ENCODE data around the gene DELE1.

DELE1 gene

GRCh38 chr5:141960018-141960417 is 36.3 kb downstream of the DELE1 start:
- DNase-seq, result peak; percentile 15

DNA sequence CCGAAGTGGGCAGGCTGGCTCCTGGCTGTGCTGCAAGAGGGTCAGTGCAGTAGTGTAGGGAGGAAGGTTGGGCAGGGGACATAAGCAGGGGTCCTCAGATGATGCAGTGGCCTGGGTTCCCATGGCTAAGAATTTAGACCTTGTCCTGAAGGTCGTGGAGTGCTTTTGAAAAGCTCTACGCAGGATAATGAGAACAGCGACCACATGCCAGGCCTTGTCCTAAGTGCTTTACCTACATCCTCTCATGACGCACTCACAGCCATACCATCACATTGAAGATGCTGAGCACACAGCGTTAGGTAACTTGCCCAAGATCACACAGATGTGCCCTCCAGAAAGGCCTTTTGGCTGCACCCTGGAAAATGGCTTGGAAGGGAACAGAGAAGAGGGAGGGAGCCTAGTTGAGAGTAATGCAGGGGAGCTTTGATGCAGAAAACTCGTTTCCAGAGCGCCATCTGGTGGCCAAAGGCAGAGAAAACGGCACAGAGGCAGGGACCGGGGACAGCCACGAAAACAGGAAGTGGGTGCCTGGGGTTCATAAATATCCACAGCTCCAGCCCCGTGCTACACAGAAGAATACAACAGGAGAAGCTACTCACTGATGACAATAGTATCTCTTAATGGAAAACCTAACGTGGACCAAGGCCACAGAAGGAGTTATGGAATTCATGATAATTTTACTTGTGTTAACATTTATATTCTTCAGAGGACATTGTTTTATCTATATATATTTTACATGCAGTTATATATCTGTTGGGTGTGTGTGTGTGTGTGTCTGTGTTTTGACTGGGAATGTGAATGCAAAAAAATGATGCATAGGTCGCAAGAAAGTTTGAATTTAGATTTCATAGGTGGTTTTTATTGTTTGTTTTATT is 37.0 kb downstream of the DELE1 start:
- peak; percentile 85 for DNase-seq

- no peak for DNase-seq
Observed at GRCh38 chr5:141961466-141961865, 37.8 kb downstream of the DELE1 start.

- DNase-seq, result no peak
Observed at GRCh38 chr5:141963701-141964100, 40.0 kb downstream of the DELE1 start.

- DNase-seq, result no peak
Observed at GRCh38 chr5:141965071-141965470, 41.4 kb downstream of the DELE1 start.

GRCh38 chr5:141966275-141966962 is 42.7 kb downstream of the DELE1 start:
- DNase-seq, result no peak

GRCh38 chr5:141966963-141967333 is 43.3 kb downstream of the DELE1 start:
- DNase-seq, result no peak

GRCh38 chr5:141968914-141969608 is 45.4 kb downstream of the DELE1 start, which contains the start of gene RNF14:
TSS of gene RNF14 (plus strand) at chr5:141969105. CDS start at chr5:141973589, 4,484 bp downstream.
- DNase-seq, result peak; percentile 81

DNA sequence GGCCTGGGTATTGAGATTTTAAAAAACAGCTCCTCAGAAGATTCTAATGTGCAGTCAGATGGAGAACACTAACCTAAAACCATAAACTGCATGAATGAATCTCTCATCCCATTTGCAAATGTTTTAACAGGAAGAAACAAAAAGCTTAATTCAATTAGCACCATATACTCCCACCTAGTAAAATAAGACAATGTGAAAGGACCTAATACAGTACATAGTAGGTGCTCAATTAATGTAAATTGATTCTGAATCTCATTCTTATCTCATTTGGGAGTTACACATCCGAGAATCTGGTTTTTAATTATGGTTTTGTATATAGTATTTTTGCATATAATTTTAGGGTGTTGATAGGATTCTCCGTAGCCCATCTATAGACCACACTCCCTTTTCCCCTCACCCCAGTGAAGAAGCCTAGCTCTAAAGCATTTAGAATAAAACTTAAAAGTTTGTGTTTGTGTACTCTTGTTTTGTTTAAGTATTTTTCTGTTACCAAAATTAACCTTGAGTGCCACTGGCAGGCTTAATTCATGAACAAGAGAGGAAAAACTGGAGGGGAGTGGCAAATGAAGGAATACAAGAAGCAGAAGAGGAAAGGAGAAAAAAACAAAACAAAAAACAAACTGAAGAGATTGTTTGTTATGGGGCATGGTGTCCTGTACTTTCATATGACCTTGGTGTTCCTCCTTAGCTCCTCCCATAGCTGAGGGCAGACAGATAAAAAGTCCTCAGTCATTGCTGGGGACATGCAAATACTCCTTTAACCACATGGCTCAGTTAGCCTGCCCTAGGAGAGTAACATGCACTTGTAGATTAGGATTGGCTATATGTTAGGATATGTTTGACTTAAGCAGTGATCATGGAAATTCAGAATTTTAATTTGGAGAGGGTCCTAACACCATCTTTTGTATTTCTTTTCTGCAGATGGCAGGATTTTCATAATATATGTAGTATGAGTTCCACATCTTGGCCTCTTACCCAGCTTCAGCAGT is 46.4 kb downstream of the DELE1 start:
- no peak for DNase-seq

- no peak for DNase-seq
Observed at GRCh38 chr5:141973871-141974595, 50.4 kb downstream of the DELE1 start.

DNA sequence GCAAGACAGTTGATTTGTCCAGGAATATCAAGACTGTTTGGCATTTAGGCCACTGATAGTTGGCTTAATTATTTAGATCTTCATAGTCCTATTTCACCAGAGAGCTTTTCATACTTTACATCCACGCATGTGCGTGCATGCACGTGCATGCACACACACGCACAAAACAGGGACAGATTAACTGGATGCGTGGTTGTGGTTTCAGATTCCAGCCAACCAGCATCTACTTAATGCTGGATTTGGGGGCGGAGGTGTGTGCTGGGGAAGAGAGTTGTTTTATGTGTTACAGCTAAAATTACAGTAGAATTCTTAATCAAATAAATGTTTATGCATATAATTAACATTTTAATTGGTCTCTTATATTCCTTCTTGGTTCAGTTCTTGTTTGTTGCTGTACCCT is 52.5 kb downstream of the DELE1 start:
- no peak for DNase-seq

GRCh38 chr5:141978389-141978788 is 54.7 kb downstream of the DELE1 start:
- no peak for DNase-seq

GRCh38 chr5:141982626-141983025 is 59.0 kb downstream of the DELE1 start:
- no peak for DNase-seq

- no peak for DNase-seq
Observed at GRCh38 chr5:141986072-141986471, 62.4 kb downstream of the DELE1 start.

- no peak for DNase-seq
Observed at GRCh38 chr5:141989720-141990119, 66.0 kb downstream of the DELE1 start.
